ENCODE data around the gene TCF21.
"Not testable (repeated sequence)": the region's sequence is repeated elsewhere in the genome, so short reads cannot be mapped to it uniquely, and the experiment has no call there.

Gene TCF21

DNA sequence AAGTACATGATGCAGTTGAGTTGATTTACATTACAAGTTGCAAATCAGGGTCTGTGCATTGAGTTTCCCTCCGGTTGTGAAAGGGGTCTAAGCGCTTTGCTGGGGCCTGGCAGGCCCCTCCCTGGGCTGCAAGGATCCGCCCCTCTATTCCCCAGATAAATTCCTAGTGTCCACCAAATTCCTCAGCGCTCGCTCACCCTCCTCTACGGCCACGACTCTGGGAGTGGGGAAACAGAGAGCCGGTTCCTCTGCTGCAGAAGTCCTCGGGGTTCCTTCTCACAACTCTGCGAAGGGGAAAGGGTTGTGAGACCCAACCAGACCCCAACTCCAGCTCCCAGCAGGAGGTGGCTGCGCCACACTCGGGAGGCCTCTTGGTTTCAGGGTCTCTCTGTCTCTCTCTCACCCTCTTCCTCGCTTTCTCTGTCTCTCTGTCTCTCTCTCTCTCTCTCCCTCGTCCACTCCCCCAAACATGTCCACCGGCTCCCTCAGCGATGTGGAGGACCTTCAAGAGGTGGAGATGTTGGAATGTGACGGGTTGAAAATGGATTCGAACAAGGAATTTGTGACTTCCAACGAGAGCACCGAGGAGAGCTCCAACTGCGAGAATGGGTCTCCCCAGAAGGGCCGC, at the start of gene TCF21:
Gene TCF21 (plus strand): TSS at position 185 of the 628 bp plus-strand sequence. CDS start 285 bp downstream, at position 470.
- no peak for DNase-seq

DNA sequence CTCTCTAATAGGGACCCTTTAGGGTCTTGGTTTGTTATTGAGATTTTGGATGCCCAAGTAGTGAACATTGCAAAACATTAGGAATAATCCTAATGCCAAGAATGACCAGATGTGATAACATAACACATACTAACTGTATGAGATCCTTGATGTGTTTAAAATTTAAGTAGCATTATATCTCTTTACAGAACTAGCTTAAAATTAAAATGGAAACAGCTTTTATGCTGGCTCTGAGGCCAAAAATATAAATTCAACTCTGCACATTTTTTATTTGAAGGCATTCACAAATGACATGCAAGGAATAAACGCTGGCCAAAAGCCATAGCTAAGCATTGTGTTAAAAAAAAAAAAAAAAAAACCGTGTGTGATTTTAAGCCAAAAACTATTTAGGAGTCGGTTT, 47.7 kb upstream of the TCF21 start:
- no peak for DNase-seq

DNA sequence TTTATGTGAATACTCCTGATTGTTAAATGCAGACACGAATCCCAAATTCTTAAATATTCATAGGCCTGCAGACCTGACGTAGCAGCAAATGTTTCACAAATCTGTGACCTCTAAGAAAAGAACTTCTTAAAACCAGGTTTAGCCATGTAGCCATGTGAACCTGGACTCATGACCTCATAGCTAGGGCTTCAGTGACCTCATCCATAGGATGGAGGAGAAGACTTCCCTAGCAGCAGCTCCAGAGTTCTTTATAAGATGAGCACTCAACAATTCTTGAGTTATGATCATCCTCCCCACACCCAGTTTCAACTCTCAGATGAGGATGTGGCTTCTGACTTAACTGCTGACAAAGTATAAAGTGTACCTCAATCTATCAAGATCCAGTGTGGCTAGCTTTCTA, 45.8 kb upstream of the TCF21 start:
- no peak for DNase-seq

DNA sequence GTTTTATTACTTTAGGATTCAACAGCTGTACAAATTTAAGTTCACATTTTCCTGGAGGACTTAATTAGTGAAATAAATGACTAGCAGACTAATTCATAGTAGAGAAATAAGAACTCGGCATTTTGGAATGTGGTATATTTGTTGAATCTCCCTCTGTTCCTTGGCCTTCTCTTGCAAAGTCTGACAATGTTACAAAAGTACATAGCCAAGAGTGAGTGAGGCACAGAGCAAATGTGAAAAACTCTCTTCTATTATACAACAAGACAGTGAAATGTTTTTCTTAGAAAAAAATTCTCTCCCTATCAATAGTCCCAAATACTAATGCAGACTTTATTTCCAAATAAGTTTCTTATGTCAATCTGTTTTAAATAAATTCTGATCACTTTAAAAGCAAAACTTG, 44.2 kb upstream of the TCF21 start:
- no peak for DNase-seq

DNA sequence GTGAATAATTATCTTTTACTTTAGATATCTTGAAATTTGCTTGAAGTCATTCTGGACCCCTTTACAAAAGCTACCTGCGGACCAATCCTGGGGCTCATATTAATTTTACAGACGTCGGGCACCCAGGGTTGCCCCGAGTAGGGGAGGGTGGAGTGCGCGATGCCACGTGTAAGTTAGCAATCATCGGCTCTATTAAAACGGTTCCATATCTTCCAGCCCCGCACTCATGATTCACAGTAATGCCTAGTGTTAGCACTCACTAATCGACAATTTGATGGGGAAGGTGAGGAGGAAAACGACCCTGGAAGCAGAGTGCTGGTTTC, 34.9 kb upstream of the TCF21 start:
- no peak for DNase-seq

DNA sequence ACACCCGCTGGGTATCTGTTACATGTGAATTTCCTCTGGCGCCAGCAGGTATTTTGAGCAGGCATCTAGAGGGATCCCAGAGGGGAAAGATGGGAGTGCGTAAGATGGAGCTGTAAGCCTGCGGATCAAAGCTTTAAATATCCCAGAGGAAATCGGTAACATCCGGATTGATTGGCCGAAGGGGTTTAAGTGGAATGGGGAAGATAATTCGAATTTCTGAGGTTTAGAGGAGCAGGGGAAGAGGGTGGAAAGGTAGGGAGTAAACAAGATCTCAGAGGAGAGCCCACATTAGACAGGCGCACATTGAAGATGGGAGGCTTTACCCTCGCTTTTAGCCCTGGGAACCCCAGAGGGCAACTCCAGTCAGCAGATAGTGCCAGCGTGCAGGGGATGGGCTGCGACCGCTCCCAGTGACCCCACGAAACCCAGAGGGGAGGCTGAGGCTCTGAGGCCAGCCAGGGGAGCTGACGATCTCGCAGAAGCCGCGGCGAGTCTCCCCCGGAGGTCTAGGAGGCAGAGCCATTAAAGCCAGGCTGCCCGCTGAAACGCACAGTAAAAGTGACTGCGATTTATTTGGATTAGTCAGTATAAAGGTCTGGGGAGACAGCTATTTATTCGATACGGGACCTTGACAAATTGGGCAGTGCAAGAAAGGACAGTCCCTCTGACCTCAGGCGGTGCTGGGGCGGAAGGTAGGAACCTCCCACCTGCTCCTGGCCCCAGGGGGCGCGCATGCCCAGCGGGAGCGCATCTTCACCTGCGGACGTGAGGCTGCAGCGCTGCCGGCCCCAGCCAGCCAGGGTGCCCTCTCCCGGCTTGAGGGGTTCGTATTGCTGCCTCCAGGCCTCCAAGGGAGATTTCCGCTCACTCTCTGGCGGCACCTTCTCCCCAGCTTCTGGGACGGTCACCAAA, 34.3 kb upstream of the TCF21 start:
- DNase-seq = no peak

DNA sequence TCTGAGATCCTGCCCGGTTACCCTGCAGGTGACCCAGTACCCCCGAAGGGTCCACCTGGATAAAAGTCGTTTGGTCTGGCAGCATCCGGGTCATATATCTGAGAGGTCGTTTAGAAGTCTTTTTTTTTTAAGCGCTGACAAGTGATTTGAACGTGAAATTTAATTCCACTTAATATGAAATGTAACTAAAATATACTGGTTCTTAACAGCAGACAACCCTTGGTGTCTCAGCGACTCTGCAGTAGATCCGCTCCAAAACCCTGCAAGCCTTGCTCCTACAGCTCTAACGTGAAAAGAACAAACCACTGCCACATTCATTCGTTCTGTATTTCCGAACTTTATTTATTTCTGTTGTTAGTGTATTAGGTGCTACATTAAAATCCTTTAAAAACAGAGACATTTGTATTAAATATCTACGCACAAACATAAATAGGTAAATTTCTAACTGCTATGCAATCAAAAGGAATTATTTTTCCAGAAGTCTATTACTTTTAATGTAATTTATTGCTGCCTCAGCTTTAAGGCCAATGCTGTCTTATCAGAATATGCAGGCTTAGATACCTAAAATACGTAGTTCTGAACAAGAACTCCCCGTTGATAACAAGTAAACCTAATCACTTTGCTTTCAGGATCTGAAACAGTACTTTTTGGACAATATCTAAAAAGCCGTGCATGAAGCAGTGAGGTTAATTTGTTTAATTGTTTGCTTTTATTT, 33.5 kb upstream of the TCF21 start:
- DNase-seq = no peak

DNA sequence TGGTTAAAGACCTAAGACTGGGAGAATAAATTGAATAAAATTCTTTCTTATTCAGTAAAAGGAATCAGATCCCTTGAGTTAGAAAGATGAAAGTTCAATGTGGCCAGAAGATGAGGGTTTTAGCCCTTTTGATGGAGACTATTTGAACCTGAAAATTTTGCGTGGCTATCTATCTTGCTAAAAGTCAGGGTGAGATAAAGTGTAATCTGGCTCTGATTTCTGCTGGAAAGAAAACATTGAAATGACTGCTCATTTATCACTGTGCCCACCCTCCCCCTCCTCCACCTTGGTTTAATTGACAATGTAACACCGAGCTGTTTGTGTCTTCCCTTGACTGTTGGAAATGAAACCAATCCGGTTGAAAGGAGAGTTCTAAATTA, 32.9 kb upstream of the TCF21 start:
- DNase-seq = no peak

DNA sequence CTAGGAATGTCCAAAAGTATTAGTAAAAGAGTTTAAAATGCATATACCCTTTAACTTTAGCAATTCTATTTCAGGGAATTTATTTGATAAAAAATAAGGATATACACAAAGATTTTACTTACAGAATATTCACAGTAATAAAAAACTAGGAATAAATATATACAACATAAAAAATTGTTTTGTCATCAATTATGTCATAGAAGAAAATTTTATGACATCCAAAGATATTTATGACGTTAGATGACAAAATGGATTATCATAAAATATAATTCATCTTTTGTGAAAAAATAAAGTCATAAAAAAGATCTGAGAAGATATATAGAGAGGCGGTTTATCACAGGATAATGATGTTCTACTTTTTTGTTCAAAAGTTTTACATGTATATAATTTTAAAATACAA, 32.0 kb upstream of the TCF21 start:
- no peak for DNase-seq

DNA sequence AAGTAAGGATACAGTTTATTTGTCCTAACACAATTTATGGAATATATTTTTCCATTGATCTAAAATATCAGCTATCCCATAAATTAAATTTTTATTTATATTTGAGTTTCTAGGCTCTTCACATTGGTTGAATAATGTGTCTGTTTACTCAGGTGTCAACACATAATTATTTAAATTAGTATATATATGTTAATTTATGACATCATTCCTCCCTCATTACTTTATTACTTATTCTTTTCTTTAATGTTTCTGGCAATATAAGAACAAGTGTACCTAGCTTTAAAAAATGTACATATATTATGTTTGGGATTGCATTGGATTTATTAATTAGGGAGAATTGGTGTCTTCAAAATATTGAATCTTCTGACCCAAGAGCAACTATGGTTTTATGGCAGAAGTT, 31.2 kb upstream of the TCF21 start:
- DNase-seq = no peak

DNA sequence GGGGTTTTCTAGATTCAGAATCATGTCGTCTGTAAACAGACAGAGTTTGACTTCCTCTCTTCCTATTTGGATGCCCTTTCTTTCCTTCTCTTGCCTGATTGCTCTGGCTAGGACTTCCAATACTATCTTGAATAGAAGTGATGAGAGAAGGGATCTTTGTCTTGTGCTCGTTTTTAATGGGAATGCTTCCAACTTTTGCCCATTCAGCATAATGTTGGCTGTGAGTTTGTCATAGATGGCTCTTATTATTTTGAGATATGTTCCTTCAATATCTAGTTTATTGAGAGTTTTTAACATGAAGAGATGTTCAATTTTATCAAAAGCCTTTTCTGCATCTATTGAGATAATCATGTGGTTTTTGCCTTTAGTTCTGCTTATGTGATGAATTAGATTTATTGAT, 27.6 kb upstream of the TCF21 start:
- DNase-seq = not testable (repeated sequence)

DNA sequence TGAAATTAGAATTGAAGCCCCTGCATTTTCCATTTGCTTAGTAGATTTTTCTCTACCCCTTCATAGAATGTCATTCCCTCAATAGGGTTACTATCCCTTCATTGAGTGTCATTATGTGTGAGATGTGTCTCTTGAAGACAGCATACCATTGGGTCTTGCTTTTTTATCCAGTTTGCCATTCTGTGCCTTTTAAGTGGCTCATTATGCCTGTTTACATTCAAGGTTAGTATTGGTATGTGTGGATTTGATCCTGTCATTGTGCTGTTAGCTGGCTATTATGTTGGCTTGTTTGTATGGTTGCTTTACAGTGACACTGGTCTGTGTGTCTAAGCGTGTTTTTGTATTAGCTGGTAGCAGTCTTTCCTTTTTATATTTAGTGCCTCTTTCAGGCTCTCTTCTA, 25.7 kb upstream of the TCF21 start:
- DNase-seq = no peak

DNA sequence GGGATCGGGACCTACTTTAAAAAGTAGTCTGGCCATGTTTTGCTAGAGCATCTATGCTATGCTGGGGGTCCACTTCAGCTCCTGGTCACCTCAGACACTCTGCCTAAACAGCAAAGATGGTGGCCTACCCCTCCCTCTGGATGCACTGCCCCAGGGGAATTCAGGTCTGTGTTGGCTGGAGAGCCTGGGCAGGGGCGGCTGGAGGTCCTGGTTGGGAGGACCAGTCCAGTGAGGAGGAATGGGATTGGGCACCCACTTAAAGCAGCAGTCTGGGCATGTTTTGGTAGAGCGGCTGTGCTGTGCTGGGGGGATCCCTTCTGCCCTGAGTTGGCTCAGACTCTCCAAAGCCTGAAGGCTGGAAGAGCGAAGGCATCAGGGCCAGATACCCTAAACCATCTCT, 23.2 kb upstream of the TCF21 start:
- DNase-seq = no peak

DNA sequence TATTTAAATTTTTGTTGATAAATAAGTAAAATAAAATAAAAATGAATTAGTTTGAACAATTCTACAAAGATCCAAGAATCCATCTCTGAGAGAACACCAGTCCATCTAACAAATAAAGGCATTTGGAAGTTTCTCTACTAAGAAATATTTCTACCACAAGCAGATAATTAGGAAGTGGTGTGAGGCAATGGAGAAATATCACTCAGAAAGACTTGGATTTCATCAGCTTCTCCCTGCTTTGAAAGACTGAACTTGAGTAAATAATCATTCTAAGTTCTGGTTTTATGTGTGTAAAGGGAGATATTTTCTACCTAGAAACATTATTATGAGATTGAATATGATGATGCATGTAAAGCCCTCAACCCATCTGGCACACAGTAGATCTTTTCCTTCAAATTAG, 17.8 kb upstream of the TCF21 start:
- no peak for DNase-seq

DNA sequence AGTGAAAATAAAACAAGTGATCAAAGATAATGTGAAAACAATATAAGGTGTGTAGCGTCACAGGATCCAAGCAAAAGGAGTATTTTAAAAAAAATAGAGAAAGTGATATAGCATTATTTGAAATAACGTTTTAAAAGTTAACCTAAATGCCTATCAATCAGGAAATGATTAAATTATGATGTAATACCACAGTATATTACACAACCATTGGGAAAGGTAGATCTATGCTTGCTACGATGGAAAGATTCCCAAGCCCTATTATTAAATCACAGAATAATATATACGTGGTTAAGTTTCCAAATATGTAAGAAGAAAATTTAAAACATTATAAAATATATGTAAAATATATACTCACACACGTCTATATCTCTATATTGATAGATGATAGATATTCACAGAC, 15.4 kb upstream of the TCF21 start:
- no peak for DNase-seq

DNA sequence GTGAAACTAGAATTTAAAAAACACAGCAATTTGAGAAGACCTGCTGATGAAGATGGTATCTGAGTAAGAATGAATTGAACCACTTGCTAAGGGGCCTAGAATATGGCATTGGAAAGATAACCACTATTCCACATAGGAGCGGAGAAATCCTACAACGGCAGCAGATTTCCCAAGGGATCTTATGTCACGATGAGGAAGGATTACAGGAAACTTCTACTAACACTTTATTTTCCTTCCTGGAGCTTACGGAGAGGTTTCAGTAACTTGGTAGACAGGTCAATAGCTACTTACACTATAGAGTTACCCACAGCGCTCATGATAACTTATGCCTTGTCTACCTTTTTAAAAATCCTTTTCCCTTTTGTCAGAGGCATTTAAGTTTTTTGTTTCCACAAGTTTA, 11.8 kb upstream of the TCF21 start:
- no peak for DNase-seq

DNA sequence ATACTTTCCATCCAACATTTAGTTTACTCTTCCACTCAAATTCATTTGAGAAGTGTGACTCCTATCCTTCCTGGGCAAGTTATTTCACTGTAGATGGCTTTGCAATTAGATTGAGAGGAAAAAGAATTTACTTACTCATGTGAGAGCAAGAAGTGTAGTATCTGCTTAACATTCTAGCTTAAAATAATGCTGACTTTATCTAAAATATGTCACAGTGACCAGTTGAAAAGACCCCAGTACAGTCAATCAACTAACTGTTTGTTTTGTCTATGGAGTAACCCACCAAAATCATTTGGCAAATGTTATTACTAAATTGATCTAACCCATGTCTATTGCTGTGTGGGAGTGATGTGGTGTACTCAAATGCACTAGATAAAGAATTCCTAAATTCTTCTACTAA, 8.9 kb upstream of the TCF21 start:
- no peak for DNase-seq

DNA sequence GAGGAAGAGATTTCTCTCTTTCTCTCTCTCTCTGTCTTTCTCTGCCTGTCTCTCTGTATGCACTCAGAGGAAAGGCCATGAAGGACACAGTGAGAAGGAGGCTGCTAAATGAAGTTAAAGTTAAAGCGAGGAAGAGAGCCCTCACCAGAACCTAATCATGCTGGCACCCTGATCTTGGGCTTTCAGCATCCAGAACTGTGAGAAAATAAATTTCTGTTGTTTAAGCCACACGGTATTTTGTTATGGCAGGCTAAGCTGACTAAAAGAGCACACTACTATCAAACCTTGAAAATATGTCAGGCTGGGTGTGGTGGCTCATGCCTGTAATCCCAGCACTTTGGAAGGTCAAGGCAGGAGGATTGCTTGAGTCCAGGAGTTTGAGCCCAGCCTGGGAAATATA, 8.0 kb upstream of the TCF21 start:
- no peak for DNase-seq

DNA sequence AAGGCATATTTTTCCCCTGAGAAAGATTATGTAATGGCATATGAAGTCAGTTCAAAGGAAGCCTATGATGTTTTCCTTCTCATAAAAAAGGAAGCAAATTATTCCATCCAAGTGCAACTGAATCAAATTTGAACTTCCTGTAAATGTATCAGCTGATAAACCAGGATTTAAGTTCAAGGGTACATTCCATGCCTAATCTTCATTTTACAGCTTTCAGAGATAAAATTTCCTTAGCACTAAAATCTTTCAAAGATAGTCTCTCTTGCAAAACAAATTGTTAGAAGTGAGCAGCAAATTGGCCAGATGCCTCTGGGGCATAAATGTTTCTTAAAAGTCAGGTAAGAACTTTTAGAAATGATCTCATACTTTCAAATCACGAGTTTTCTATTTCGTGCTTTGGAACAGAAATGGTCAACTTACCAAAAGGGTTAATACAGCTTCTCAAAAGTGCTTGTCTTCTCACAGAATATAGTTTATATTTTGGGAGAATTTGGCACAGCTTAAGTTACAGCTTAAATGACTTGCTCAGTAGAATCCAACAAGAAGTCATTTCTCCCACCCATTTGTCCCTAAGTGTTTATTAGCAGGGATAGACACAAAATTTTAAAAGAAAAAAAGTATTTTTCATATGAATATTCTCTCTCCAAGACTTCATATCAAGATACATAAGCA, 2.7 kb upstream of the TCF21 start:
- DNase-seq = no peak

DNA sequence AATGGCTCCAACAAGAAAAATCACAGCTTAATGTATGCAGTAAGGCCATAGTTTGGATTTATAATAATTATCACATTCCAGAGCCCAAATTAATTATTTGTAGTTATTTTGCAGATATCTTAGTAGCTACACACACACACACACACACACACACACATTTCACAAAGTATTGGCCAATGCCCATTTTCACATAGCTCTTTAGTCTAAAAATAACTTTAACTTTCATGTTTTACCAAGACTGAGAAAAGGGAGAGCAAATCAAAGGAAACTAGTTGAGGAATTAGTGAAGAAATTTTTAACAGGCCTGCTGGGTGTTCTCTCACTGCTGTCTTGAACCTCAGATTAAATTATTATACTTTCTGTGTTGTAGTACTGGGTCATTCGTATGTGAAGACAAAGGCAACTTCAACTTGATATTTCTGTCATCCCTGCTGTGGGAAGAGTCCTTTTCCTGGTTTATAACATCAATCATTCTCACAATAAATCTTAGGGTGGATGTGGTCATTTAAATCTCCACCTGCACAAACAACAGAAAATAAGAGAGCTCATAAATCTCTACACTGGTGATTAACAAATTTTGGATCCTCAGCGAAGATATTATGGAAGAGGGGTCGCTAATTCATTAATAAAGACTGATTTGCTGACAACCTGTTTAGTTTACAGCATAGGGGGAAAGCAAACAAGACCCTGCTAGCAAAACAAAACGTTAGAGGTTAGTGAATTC, 1.6 kb upstream of the TCF21 start:
- no peak for DNase-seq

DNA sequence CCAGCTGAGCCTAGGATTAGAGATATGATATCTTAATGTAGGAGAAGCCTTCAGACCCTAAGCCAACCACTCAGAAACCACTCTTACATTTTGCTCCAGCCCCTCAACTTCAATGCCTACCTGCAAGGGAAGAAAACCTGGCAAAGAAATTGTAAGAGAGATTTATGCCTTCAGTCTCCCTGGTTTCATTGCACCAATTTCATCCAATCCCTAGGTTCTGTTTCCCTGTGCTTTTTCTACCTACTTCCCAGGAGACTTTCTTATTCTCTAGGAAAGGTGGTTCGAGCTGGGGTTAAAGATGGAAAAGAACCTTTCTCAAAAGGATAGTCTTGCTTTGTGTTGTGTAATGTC, 1.1 kb upstream of the TCF21 start:
- no peak for DNase-seq

DNA sequence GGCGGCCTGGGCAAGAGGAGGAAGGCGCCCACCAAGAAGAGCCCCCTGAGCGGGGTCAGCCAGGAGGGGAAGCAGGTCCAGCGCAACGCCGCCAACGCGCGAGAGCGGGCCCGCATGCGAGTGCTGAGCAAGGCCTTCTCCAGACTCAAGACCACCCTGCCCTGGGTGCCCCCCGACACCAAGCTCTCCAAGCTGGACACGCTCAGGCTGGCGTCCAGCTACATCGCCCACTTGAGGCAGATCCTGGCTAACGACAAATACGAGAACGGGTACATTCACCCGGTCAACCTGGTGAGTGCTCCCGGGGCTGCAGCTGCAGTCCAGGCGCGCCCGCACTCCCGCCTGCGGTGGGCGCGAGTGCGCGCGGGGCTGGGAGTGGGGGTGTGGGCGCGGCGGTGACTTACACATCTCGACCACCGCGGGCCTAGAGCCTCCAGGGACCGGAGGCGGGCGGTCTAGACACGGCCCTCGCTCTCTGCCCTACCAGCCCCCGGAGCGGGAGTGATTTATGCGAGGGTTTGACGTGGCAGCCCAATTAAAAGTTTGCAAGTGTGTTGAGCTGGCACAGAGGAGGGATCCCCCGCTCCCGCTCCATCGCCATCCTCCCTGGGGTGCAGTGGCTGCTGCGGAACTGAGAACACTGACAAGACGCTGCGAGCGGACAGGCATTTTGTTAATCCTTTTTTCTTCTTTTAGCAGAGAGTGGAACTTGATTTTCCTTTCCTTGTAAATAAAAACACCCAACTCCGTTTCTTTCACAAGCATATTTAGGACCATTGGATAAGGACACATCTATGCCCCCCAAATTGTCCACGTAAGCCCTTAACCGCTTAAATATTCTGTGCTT, 867 bp downstream of the TCF21 start:
- DNase-seq = no peak

Data from activated naive CD4-positive, alpha-beta T cell treated with anti-CD3 and anti-CD28 coated beads, Interleukin-2, amount 50 U/mL, for 16 hours (primary cell).